Activated CD4-positive, alpha-beta T cell treated with anti-CD3 and anti-CD28 coated beads, Interleukin-2, Interleukin-6, amounts not matched to agents 100 ng/mL and 50 ng/mL, durations not matched to agents 16 hours and 8 hours (primary cell): ENCODE data around the gene TIAM2.

ENCODE experiments used
- DNase-seq: peaks from one replicate; pipeline ENCODE4 v3.0.0-alpha.2; 2020

The TIAM2 gene

GRCh38 chr6:155141002-155141401 lies 145.9 kb downstream of the TIAM2 start:
- no peak for DNase-seq

- no peak for DNase-seq
Observed at GRCh38 chr6:155141512-155141911, 146.4 kb downstream of the TIAM2 start.

GRCh38 chr6:155142168-155143028 lies 147.3 kb downstream of the TIAM2 start:
- DNase-seq = no peak

- no peak for DNase-seq
Observed at GRCh38 chr6:155143029-155143577, 148.0 kb downstream of the TIAM2 start.

GRCh38 chr6:155143578-155144106 lies 148.5 kb downstream of the TIAM2 start:
- DNase-seq = no peak

GRCh38 chr6:155146205-155146604 lies 151.1 kb downstream of the TIAM2 start:
- DNase-seq = no peak

- no peak for DNase-seq
Observed at GRCh38 chr6:155147958-155148663, 153.0 kb downstream of the TIAM2 start.

- DNase-seq = no peak
Observed at GRCh38 chr6:155150967-155151671, 156.0 kb downstream of the TIAM2 start.

- no peak for DNase-seq
Observed at GRCh38 chr6:155152211-155153076, 157.3 kb downstream of the TIAM2 start.

GRCh38 chr6:155154158-155154830 lies 159.2 kb downstream of the TIAM2 start:
- peak; percentile 86 for DNase-seq

GRCh38 chr6:155155787-155156447 lies 160.8 kb downstream of the TIAM2 start:
- peak; percentile 48 for DNase-seq

GRCh38 chr6:155157101-155157500 lies 162.0 kb downstream of the TIAM2 start:
- DNase-seq = no peak

GRCh38 chr6:155158030-155158843 lies 163.1 kb downstream of the TIAM2 start:
- DNase-seq = peak; percentile 42

GRCh38 chr6:155162682-155163081 lies 167.6 kb downstream of the TIAM2 start:
- no peak for DNase-seq

GRCh38 chr6:155163601-155164000 lies 168.5 kb downstream of the TIAM2 start:
- peak; percentile 58 for DNase-seq

- no peak for DNase-seq
Observed at GRCh38 chr6:155165029-155165710, 170.1 kb downstream of the TIAM2 start.

GRCh38 chr6:155170519-155170918 lies 175.4 kb downstream of the TIAM2 start:
- DNase-seq = no peak

GRCh38 chr6:155171109-155171746 lies 176.1 kb downstream of the TIAM2 start:
- DNase-seq = peak; percentile 97
